ELF-1 (cell line): ENCODE results near the gene SHISA9.
"Not testable (repeated sequence)": the region's sequence is repeated elsewhere in the genome, so short reads cannot be mapped to it uniquely, and the experiment has no call there.

Experiments
- DNase-seq: peaks from one replicate; pipeline ENCODE4 v3.0.0-alpha.2; 2016; ENCODE audit warnings: low read depth, low spot score

The SHISA9 gene

DNA sequence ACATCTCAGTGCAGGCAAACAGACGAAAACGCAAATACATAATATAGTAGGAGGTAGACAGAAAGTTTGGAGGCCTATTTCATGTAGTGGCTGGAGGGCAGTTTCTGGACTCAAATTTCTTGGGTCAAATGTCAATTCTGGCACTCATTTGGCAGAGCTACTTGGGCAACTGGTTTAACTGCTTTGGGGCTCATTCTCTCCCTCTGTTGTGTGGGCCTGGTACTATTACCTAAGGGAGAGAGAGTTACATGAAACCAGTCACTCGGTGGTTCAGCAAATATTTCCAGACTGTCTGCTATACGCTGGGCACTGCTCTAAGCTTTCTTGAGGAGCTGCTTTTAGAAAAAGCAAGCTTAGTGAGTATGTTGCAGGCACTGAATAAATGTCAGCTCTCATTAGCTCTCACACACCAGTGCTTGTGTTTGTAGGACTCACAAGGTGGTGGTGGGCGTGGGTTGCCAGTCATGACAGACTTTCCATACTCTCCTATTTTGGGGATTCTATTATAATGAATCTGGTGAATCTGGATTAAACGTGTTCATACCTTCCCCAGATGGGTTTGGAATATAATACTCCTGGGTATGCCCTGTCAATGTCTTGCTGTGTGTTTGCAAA is 1.8 kb upstream of the SHISA9 start:
- peak; percentile 68 for DNase-seq

DNA sequence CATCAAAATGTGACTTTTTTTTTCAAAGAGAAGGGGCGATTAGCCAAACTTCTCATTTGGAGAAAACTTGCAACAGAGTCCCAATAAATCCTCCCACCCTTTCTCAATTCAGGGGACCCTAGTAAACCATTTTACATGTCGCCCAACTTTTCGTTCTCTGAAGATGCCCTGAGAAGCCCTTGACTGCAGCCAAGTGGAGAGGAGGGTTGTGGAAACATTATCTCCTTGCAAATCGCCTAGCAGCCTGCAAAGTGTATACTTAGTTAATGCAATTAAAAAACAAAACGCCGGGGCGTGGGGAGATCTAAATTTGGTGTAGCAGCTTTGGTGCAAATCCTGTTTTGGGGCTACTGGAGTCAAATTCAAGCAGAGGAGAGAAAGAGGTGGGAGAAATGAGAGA is 1.2 kb upstream of the SHISA9 start:
- no peak for DNase-seq

DNA sequence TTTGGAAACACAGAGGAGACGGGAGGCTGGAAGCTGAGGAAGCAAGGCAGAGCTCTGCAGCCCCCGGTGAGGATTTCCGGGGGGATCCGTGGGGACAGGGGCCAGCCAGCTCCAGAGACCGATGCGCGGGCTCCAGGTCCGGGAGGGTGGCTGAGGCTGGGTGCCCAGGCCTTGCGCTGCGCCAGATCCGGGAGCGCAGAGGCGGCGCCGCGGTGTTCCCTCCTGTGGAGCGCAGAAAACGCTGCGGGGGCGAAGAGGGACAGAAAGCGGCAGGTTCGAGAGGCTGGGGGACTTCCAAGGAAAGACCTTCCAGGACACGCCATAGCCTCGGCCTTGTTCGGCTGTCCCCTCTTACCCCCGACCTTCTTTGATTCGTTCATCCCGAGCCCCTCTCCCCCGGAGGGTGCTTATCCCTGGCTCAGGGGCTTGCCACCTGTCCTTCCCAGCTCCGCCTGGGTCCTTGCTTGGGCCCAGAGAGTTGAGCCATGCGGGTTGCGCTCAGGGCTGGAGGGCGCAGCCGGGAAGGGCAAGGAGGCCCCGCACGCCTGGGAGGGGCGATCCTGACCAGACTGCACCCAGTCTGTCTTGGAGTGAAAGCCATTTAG is 697 bp upstream of the SHISA9 start:
- DNase-seq = peak; percentile 21

DNA sequence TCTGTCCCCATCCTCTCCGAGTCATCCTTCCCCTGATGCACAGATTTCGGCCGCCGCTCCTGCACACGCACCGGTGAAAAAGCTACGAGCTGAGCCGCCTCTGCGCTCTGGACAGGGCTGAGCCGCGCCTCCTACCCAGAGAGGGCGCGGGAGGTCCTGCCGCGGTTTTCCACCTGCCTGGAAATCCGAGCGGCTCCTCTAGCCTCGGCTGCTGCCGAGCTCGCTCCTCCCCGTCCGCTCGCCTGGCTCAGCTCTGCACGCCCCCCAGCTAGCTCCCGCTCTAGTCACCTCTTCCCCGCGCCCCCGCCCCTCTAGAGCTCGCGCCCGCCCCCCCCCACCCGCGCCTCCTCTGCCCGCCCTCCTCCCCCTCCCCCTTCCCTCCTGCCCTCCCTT is 198 bp upstream of the SHISA9 start:
- DNase-seq = peak; percentile 86

DNA sequence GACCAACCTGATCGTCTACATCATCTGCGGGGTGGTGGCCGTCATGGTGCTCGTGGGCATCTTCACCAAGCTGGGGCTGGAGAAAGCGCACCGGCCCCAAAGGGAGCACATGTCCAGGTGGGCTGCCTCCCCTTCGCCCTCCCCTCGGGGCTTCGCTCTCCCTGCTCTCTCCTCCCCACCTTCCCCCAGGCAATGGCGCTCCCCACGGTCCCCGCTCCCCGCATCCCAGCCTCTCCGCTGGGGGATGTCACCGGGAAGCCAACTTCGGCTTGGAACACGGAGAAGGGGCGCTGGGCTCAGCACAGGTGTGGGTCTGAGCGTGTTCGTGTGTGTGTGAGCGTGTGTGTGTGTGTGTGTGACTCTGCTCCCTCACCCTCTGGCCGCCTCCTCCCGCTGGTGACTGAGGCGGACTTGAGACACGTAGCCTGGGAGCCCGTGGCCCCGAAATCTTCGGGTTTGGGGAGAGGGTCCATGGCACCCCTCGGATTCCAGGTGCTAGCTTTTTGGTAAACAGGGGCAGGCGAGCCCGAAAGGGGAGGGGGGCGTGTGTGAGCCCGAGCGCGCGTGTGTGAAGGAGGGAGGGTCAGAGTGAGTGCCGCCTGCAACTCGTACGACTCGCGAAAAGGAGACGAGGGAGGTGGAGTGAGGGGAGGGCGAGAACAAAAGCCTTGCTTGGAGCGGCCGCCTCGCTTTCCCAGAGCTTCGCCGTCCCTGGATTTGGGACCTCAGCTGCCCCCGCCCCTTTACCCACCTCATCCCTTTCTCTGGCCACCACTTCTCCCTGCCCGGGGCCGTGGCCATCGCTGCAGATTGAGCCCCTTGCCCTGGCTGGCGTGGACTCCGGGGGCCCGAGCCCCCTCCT is 1.3 kb downstream of the SHISA9 start:
- peak; percentile 62 for DNase-seq

DNA sequence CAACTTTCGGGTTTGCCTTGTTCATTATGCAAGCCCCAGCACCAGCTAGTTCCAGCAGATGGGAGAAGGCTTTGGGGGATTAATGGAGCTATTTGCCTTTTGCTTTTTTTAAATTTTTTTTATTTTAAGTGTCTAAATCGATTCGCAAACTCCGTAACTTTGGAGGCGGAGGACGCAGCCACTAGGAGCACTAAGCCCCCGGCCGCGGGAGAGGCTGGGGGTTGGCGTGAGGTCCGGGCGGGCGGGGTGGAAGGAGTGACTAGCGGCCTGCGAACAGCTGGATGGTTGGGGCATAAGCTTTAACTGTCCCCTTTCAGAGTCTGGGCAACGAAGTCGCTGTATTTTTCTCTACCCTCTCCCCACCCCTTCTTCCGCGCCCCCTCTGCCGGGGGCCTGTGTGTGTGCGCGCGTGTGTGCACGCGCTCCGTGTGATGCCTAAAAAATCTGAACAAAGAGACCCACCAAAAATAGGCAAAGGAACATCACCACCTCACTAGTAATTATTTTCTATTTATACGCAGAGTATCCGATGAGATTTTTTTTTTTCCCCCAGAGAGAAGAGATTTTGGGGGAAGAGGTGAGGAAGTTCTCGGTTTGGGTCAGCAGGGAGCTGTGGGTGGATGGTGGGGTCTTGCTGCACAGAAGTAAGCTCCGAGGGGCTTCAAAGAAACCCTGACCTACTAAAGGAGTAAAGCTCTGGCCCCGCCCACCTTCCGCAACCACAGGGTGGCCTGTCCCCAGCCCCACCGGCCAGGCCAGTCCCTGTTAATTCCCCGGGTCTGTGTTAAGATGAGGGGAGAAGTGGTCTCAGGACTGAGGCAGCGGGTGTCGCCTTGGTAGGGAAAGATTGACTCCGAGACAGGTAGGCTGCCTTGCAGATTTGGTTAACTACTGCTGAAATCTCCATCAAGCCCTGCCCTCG is 2.3 kb downstream of the SHISA9 start:
- DNase-seq = peak; percentile 54

DNA sequence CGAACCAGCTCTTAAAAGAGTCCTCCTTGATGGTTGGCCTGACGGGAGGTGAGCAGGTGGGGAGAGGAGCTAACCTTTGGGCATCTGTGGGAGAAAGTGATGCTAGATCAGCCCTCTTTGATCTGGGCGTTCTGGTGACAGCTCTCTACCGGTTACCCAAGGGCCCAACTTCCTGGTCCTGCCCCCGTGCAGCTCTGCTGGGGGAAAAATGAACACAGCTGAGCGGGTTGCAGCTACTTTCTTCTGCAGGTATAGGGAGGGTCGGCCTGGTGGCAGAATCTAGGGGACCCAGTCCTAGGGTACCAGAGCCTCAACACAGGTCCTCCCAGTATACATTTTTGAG is 2.9 kb downstream of the SHISA9 start:
- no peak for DNase-seq

- no peak for DNase-seq
Observed at GRCh38 chr16:12906271-12906670, 4.9 kb downstream of the SHISA9 start.

DNA sequence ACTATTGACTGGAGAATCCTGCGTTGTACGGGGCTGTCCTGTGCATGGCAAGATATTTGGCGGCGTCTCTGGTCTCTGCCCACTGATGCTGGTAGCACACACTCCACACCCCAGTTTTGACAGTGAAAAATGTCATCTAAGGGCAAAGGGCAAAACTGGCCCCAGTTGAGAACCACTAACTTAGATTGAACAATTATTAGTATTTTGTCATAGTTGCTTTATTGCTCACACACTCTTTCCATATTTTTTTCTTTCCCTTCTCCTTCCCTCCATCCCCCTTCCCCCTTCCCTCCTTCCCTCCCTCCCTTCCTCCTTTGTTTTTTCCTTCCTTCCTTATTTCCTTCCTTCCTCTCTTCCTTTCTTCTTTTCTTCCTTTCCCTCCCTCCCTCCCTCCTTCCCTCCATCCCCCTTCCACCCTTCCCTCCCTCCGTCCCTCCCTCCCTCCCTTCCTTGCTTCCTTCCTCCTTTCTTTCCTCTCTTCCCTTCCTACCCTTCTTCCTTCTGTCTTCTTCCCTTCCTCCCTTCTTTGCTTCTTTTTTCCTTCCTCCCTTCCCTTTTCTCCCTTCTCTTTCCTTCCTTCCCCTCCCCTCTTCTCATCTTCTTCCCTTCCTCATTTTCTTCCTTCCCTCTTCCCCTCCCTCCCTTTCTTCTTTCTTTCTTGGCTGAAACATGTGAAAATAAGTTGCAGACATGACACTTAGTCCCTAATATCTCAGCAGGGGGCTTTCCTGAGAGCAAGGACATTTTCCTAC is 5.5 kb downstream of the SHISA9 start:
- no peak for DNase-seq

- peak; percentile 56 for DNase-seq
Observed at GRCh38 chr16:12907670-12908233, 6.4 kb downstream of the SHISA9 start.

- DNase-seq = no peak
Observed at GRCh38 chr16:12917246-12917645, 15.8 kb downstream of the SHISA9 start.

DNA sequence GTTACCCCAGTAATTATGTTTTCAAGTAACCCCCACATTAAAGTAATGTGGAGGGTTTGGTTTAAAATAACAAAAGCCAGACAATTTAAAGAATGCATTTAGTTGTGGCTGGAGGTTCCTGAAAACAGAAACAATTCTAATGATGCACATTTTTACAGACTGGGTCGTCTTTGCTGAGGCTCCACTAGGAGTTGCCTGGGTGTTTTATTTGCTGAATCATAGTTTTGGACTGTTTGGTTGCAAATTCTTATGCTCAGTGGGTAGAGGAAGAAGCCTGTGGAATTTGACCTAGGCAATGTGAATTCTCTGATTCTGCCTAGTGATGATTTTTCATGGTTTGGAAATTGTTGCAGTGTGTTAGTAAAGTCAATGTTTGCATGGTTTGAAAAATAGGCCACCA is 16.3 kb downstream of the SHISA9 start:
- no peak for DNase-seq

GRCh38 chr16:12920739-12921138 is 19.3 kb downstream of the SHISA9 start:
- DNase-seq = no peak

- not testable (repeated sequence) for DNase-seq
Observed at GRCh38 chr16:12923640-12924039, 22.2 kb downstream of the SHISA9 start.

DNA sequence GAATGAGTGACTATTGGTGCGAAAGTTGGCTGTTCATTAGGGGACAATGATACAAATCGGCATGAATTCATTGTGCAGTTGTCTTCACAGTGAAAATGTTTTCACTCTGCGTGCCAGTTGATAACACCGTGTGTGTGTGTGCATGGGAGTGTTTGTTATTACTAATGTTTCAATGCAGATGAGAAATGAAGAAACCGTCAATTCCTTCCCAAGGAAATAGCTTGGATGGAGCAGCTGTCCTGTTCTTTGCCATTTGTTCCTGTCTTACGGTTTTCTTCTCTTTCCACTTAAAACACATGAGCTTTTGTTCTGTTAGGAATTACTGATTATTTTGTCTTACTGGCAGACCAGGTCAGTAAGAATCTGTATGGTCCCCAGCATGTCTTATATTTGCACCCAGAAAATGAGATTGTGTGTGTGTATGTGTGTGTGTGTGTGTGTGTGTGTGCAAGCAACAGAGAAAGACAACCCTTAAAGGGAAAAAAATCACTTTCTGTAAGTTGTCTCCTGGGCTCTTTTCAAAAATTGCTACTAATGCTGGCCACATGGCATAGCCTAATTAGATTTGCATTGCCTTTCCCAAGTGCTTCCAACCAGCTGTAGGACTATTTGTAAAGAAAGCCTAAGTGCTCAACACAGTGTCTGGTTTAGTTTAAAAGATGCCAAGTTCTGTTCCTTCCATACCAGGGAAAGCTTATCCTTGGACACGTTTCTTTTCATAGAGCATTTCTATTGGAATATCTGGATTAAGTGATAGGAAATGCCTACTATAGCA is 23.8 kb downstream of the SHISA9 start:
- no peak for DNase-seq

GRCh38 chr16:12927591-12927990 is 26.2 kb downstream of the SHISA9 start:
- peak; percentile 15 for DNase-seq

DNA sequence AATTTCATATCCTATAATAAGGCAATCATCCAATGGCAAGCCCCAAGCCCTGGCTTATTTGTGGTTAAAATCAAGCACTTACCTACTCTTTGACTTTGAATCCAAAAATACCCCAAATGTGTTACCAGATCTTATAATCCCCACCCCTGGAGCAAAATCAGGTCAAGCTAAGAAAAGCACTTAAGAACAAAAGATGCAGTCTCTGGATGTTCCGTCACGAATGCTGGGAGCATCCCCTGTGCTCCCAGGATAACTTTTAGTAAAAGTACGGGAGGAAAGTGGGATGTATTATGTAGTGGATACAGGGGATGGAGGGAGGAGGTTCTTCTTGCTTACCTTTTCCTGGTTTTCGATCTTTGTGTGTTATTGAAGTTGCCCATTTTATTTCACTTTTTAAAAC is 29.5 kb downstream of the SHISA9 start:
- no peak for DNase-seq

- no peak for DNase-seq
Observed at GRCh38 chr16:12936391-12936790, 35.0 kb downstream of the SHISA9 start.

GRCh38 chr16:12941896-12942295 is 40.5 kb downstream of the SHISA9 start:
- DNase-seq = no peak

- no peak for DNase-seq
Observed at GRCh38 chr16:12942861-12943260, 41.5 kb downstream of the SHISA9 start.
